ENCODE results near the gene TBC1D5. TPM values are rescaled to one million over a fixed set of nuclear protein-coding genes. Genes with fewer than 3 reads are reported as not detected.

Gene TBC1D5
- total and polyA plus RNA-seq, 4 donors = 11.8 to 75.5 (median 34.5) TPM

GRCh38 chr3:17176757-17177156, 565.7 kb downstream of the TBC1D5 start:
- Histone ChIP-seq H3K4me1 (ENCODE audit: control insufficient read depth in 1 of 2, insufficient read depth in 2 of 2, low read length in 2 of 2) (peaks cover 6 to 7% of the 10 kb centered on the region in 2 donors), H3K4me3 (ENCODE audit: low read length in 2 of 2) (no peak overlapping the region), H3K36me3 (ENCODE audit: control insufficient read depth in 1 of 2, insufficient read depth in 2 of 2, low read length in 1 of 2) (no peaks in the 10 kb centered on the region), H3K9me3 (ENCODE audit: control insufficient read depth, low read length) (no peaks in the 10 kb centered on the region), H3K27me3 (ENCODE audit: control insufficient read depth in 1 of 2, insufficient read depth in 2 of 2, low read length in 1 of 2) (no peaks in the 10 kb centered on the region), H3K27ac (ENCODE audit: low read depth in 1 of 2, low read length in 2 of 2) (peak overlapping the region; percentile 57 to 80)
- intact Hi-C loops (cut with DNase I) = no loop called here
- ATAC-seq (ENCODE audit: low FRiP score) (no peak), DNase-seq (no peak)
- WGBS, 2 donors = 35 to 42% methylated on average over 1 of the region's 1 CpG

- peak; percentile 74 for ATAC-seq (ENCODE audit: low FRiP score)
- no peak for DNase-seq
- Histone ChIP-seq H3K4me3 (ENCODE audit: low read length in 2 of 2) (no peak overlapping the region), H3K27ac (ENCODE audit: low read depth in 1 of 2, low read length in 2 of 2) (peak overlapping the region; percentile 94 to 100), H3K36me3 (ENCODE audit: control insufficient read depth in 1 of 2, insufficient read depth in 2 of 2, low read length in 1 of 2) (no peaks in the 10 kb centered on the region), H3K9me3 (ENCODE audit: control insufficient read depth, low read length) (no peaks in the 10 kb centered on the region), H3K27me3 (ENCODE audit: control insufficient read depth in 1 of 2, insufficient read depth in 2 of 2, low read length in 1 of 2) (no peaks in the 10 kb centered on the region), H3K4me1 (ENCODE audit: control insufficient read depth in 1 of 2, insufficient read depth in 2 of 2, low read length in 2 of 2) (peaks cover 6 to 7% of the 10 kb centered on the region in 2 donors)
- intact Hi-C loops (cut with DNase I) = no loop called here
- WGBS, 2 donors = 7 to 11% methylated on average over 2 of the region's 2 CpGs
These were observed 567.1 kb downstream of the TBC1D5 start for GRCh38 chr3:17175187-17175807.

GRCh38 chr3:17166369-17166768, 576.1 kb downstream of the TBC1D5 start:
- H3K27ac ChIP-seq (ENCODE audit: low read depth in 1 of 2, low read length in 2 of 2) = no peak overlapping the region
- no peaks in the 10 kb centered on the region for H3K4me1 ChIP-seq (ENCODE audit: control insufficient read depth in 1 of 2, insufficient read depth in 2 of 2, low read length in 2 of 2)
- peaks cover 0 to 2% of the 10 kb centered on the region in 2 donors for H3K36me3 ChIP-seq (ENCODE audit: control insufficient read depth in 1 of 2, insufficient read depth in 2 of 2, low read length in 1 of 2)
- no peaks in the 10 kb centered on the region for H3K9me3 ChIP-seq (ENCODE audit: control insufficient read depth, low read length)
- H3K27me3 ChIP-seq (ENCODE audit: control insufficient read depth in 1 of 2, insufficient read depth in 2 of 2, low read length in 1 of 2) = no peaks in the 10 kb centered on the region
- no peak overlapping the region for H3K4me3 ChIP-seq (ENCODE audit: low read length in 2 of 2)
- intact Hi-C loops (cut with DNase I) = no loop called here
- 87% methylated on average over 7 of the region's 7 CpGs for WGBS, 2 donors
- ATAC-seq (ENCODE audit: low FRiP score) (no peak), DNase-seq (no peak)

GRCh38 chr3:17162116-17162515, 580.3 kb downstream of the TBC1D5 start:
- H3K36me3 ChIP-seq (ENCODE audit: control insufficient read depth in 1 of 2, insufficient read depth in 2 of 2, low read length in 1 of 2) = peaks cover 0 to 2% of the 10 kb centered on the region in 2 donors
- ATAC-seq (ENCODE audit: low FRiP score) = no peak
- intact Hi-C loops (cut with DNase I) = no loop called here
- H3K9me3 ChIP-seq (ENCODE audit: control insufficient read depth, low read length) = no peaks in the 10 kb centered on the region
- H3K4me1 ChIP-seq (ENCODE audit: control insufficient read depth in 1 of 2, insufficient read depth in 2 of 2, low read length in 2 of 2) = no peaks in the 10 kb centered on the region
- DNase-seq = no peak
- H3K4me3 ChIP-seq (ENCODE audit: low read length in 2 of 2) = no peak overlapping the region
- H3K27me3 ChIP-seq (ENCODE audit: control insufficient read depth in 1 of 2, insufficient read depth in 2 of 2, low read length in 1 of 2) = no peaks in the 10 kb centered on the region
- no peak overlapping the region for H3K27ac ChIP-seq (ENCODE audit: low read depth in 1 of 2, low read length in 2 of 2)
- WGBS, 2 donors = 96 to 98% methylated on average over 2 of the region's 2 CpGs

GRCh38 chr3:17160597-17160996, 581.8 kb downstream of the TBC1D5 start:
- 83 to 86% methylated on average over 4 of the region's 4 CpGs for WGBS, 2 donors
- DNase-seq (no peak), ATAC-seq (ENCODE audit: low FRiP score) (no peak)
- Histone ChIP-seq H3K27me3 (ENCODE audit: control insufficient read depth in 1 of 2, insufficient read depth in 2 of 2, low read length in 1 of 2) (no peaks in the 10 kb centered on the region), H3K4me1 (ENCODE audit: control insufficient read depth in 1 of 2, insufficient read depth in 2 of 2, low read length in 2 of 2) (no peaks in the 10 kb centered on the region), H3K36me3 (ENCODE audit: control insufficient read depth in 1 of 2, insufficient read depth in 2 of 2, low read length in 1 of 2) (no peaks in the 10 kb centered on the region), H3K9me3 (ENCODE audit: control insufficient read depth, low read length) (no peaks in the 10 kb centered on the region), H3K27ac (ENCODE audit: low read depth in 1 of 2, low read length in 2 of 2) (no peak overlapping the region), H3K4me3 (ENCODE audit: low read length in 2 of 2) (no peak overlapping the region)
- intact Hi-C loops (cut with DNase I) = no loop called here

GRCh38 chr3:17158941-17159682, 583.3 kb downstream of the TBC1D5 start:
- no peak for ATAC-seq (ENCODE audit: low FRiP score)
- H3K27me3 ChIP-seq (ENCODE audit: control insufficient read depth in 1 of 2, insufficient read depth in 2 of 2, low read length in 1 of 2) = no peaks in the 10 kb centered on the region
- WGBS, 2 donors = 96 to 98% methylated on average over 8 of the region's 8 CpGs
- no peak overlapping the region for H3K27ac ChIP-seq (ENCODE audit: low read depth in 1 of 2, low read length in 2 of 2)
- no peaks in the 10 kb centered on the region for H3K9me3 ChIP-seq (ENCODE audit: control insufficient read depth, low read length)
- intact Hi-C loops (cut with DNase I) = loop anchor here in 1 of 2 donors (5.0 kb wide), 1 partner anchor 73 kb away; no protein-coding TSS in a partner anchor
- no peaks in the 10 kb centered on the region for H3K36me3 ChIP-seq (ENCODE audit: control insufficient read depth in 1 of 2, insufficient read depth in 2 of 2, low read length in 1 of 2)
- no peak for DNase-seq
- H3K4me3 ChIP-seq (ENCODE audit: low read length in 2 of 2) = no peak overlapping the region
- no peaks in the 10 kb centered on the region for H3K4me1 ChIP-seq (ENCODE audit: control insufficient read depth in 1 of 2, insufficient read depth in 2 of 2, low read length in 2 of 2)

GRCh38 chr3:17157713-17158112, 584.7 kb downstream of the TBC1D5 start:
- DNase-seq (no peak), ATAC-seq (ENCODE audit: low FRiP score) (peak; percentile 40)
- H3K4me1 ChIP-seq (ENCODE audit: control insufficient read depth in 1 of 2, insufficient read depth in 2 of 2, low read length in 2 of 2) = no peaks in the 10 kb centered on the region
- H3K27me3 ChIP-seq (ENCODE audit: control insufficient read depth in 1 of 2, insufficient read depth in 2 of 2, low read length in 1 of 2) = no peaks in the 10 kb centered on the region
- intact Hi-C loops (cut with DNase I) = loop anchor here in 1 of 2 donors (5.0 kb wide), 1 partner anchor 75 kb away; no protein-coding TSS in a partner anchor
- 3 to 5% methylated on average over 2 of the region's 2 CpGs for WGBS, 2 donors
- H3K36me3 ChIP-seq (ENCODE audit: control insufficient read depth in 1 of 2, insufficient read depth in 2 of 2, low read length in 1 of 2) = peaks cover 0 to 2% of the 10 kb centered on the region in 2 donors
- no peak overlapping the region for H3K27ac ChIP-seq (ENCODE audit: low read depth in 1 of 2, low read length in 2 of 2)
- H3K4me3 ChIP-seq (ENCODE audit: low read length in 2 of 2) = no peak overlapping the region
- H3K9me3 ChIP-seq (ENCODE audit: control insufficient read depth, low read length) = peaks cover 1% of the 10 kb centered on the region

GRCh38 chr3:17156864-17157263, 585.6 kb downstream of the TBC1D5 start:
- no peak overlapping the region for H3K27ac ChIP-seq (ENCODE audit: low read depth in 1 of 2, low read length in 2 of 2)
- 94 to 95% methylated on average over 10 of the region's 10 CpGs for WGBS, 2 donors
- H3K27me3 ChIP-seq (ENCODE audit: control insufficient read depth in 1 of 2, insufficient read depth in 2 of 2, low read length in 1 of 2) = no peaks in the 10 kb centered on the region
- ATAC-seq (ENCODE audit: low FRiP score) (no peak), DNase-seq (no peak)
- H3K4me3 ChIP-seq (ENCODE audit: low read length in 2 of 2) = no peak overlapping the region
- H3K9me3 ChIP-seq (ENCODE audit: control insufficient read depth, low read length) = peaks cover 1% of the 10 kb centered on the region
- no peaks in the 10 kb centered on the region for H3K4me1 ChIP-seq (ENCODE audit: control insufficient read depth in 1 of 2, insufficient read depth in 2 of 2, low read length in 2 of 2)
- peaks cover 0 to 2% of the 10 kb centered on the region in 2 donors for H3K36me3 ChIP-seq (ENCODE audit: control insufficient read depth in 1 of 2, insufficient read depth in 2 of 2, low read length in 1 of 2)
- intact Hi-C loops (cut with DNase I) = loop anchor here in 1 of 2 donors (5.0 kb wide), 1 partner anchor 75 kb away; no protein-coding TSS in a partner anchor

Data from aorta (tissue), 5 donors.